T-helper 2 cell (primary cell): ENCODE measurements around the gene SEMA6B.

ENCODE experiments used
- DNase-seq, 5 experiments: peaks; one replicate each; pipeline versions ENCODE4 v3.0.0 to v3.0.0-alpha.2; 2012 to 2022

Gene SEMA6B

GRCh38 chr19:4588291-4588761 lies 28.8 kb upstream of the SEMA6B start:
- no peak for DNase-seq

GRCh38 chr19:4587527-4587926 lies 28.0 kb upstream of the SEMA6B start:
- no peak for DNase-seq

GRCh38 chr19:4586691-4587090 lies 27.2 kb upstream of the SEMA6B start:
- no peak for DNase-seq

- DNase-seq: no peak
Measured at GRCh38 chr19:4586245-4586644, 26.8 kb upstream of the SEMA6B start.

- no peak for DNase-seq
Measured at GRCh38 chr19:4585556-4585955, 26.1 kb upstream of the SEMA6B start.

- DNase-seq: no peak
Measured at GRCh38 chr19:4584670-4585460, 25.4 kb upstream of the SEMA6B start.

- peak in 1 of 5 experiments; percentile 12 for DNase-seq
Measured at GRCh38 chr19:4583961-4584669, 24.6 kb upstream of the SEMA6B start.

GRCh38 chr19:4582980-4583842 lies 23.7 kb upstream of the SEMA6B start:
- no peak for DNase-seq

- DNase-seq: no peak
Measured at GRCh38 chr19:4581666-4582553, 22.4 kb upstream of the SEMA6B start.

- DNase-seq: no peak
Measured at GRCh38 chr19:4580961-4581665, 21.6 kb upstream of the SEMA6B start.

- no peak for DNase-seq
Measured at GRCh38 chr19:4580021-4580901, 20.8 kb upstream of the SEMA6B start.

GRCh38 chr19:4579389-4579788 lies 19.9 kb upstream of the SEMA6B start:
- no peak for DNase-seq

GRCh38 chr19:4578552-4579248 lies 19.2 kb upstream of the SEMA6B start:
- no peak for DNase-seq

- DNase-seq: no peak
Measured at GRCh38 chr19:4577020-4577782, 17.7 kb upstream of the SEMA6B start.

- peak; percentile 21 to 59 (median 47) for DNase-seq
Measured at GRCh38 chr19:4576016-4576933, 16.8 kb upstream of the SEMA6B start.

GRCh38 chr19:4575267-4576015 lies 16.0 kb upstream of the SEMA6B start:
- DNase-seq: no peak

GRCh38 chr19:4573682-4574081 lies 14.2 kb upstream of the SEMA6B start:
- no peak for DNase-seq
